ENCODE results near the gene GPATCH1. TPM values are rescaled to one million over a fixed set of nuclear protein-coding genes. Genes with fewer than 3 reads are reported as not detected.
A peak's percentile ranks its signal among the peaks of the same experiment; 100 is the strongest.

The GPATCH1 gene
- total and polyA plus RNA-seq, 2 of the 8 experiments (the other 6 are each of a cell fraction or from before 2014, with no cell fraction given): 4.3 to 8.2 TPM

DNA sequence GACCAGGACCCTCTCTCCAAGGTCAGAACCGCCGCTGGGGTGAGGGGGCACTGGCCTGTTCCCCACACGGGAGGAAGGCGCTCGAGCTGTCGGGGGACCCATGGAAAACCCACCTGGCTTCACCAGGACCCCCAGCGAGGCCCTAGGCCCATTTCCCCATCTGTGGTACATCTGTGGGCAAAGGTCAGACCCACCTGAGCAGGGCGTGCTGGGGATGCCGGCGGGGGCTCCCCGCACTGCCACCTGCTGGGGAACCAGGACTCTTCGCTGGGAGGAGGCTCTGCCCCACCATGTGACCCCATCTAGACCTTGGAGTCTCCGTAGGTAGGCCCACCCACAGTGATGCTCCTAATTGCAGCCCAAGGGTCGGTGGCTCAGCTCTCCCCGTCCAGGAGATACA lies 51.4 kb downstream of the GPATCH1 start (continued):
- TF ChIP-seq ZNF274 (IDR thresholded peaks at IDR 0.05; ENCODE audit: borderline replicate concordance, extremely low read depth, low read length): no peak
- no peak for TF ChIP-seq SIN3A (conservative IDR thresholded peaks at IDR 0.05 in 1 of 2, IDR thresholded peaks at IDR 0.05 in 1 of 2; ENCODE audit: low read depth in 1 of 2, low read length in 2 of 2)
- TF ChIP-seq, protein P1, sequence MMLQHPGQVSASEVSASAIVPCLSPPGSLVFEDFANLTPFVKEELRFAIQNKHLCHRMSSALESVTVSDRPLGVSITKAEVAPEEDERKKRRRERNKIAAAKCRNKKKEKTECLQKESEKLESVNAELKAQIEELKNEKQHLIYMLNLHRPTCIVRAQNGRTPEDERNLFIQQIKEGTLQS (IDR thresholded peaks at IDR 0.05; ENCODE audit: insufficient read depth, low read depth, low read length): 0 out of 2 replicates have a peak, but pooled peaks have one; percentile 47
- no peak for TF ChIP-seq JUND (IDR thresholded peaks at IDR 0.05; ENCODE audit: low read length)
- TF ChIP-seq, protein P2, sequence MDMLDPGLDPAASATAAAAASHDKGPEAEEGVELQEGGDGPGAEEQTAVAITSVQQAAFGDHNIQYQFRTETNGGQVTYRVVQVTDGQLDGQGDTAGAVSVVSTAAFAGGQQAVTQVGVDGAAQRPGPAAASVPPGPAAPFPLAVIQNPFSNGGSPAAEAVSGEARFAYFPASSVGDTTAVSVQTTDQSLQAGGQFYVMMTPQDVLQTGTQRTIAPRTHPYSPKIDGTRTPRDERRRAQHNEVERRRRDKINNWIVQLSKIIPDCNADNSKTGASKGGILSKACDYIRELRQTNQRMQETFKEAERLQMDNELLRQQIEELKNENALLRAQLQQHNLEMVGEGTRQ (IDR thresholded peaks at IDR 0.05; ENCODE audit: low read length): peak; percentile 62; the same call in 1 of the 2 replicates
- no peak for TF ChIP-seq HDAC2 (IDR thresholded peaks at IDR 0.05; ENCODE audit: borderline replicate concordance in 1 of 2, low read depth in 2 of 2, low read length in 2 of 2)
- TF ChIP-seq, protein P3, sequence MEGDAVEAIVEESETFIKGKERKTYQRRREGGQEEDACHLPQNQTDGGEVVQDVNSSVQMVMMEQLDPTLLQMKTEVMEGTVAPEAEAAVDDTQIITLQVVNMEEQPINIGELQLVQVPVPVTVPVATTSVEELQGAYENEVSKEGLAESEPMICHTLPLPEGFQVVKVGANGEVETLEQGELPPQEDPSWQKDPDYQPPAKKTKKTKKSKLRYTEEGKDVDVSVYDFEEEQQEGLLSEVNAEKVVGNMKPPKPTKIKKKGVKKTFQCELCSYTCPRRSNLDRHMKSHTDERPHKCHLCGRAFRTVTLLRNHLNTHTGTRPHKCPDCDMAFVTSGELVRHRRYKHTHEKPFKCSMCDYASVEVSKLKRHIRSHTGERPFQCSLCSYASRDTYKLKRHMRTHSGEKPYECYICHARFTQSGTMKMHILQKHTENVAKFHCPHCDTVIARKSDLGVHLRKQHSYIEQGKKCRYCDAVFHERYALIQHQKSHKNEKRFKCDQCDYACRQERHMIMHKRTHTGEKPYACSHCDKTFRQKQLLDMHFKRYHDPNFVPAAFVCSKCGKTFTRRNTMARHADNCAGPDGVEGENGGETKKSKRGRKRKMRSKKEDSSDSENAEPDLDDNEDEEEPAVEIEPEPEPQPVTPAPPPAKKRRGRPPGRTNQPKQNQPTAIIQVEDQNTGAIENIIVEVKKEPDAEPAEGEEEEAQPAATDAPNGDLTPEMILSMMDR (IDR thresholded peaks at IDR 0.05; ENCODE audit: control extremely low read depth in 1 of 3, insufficient read depth in 1 of 3, low read depth in 1 of 3, low read length in 3 of 3): peak; percentile 51 to 70 (median 51)
- no peak for TF ChIP-seq SRF (IDR thresholded peaks at IDR 0.05; ENCODE audit: low read depth, low read length)
- TF ChIP-seq POU5F1 (IDR thresholded peaks at IDR 0.05; ENCODE audit: low read depth, low read length): no peak
- TF ChIP-seq JUN (IDR thresholded peaks at IDR 0.05; ENCODE audit: low read depth, low read length): no peak
- TF ChIP-seq, protein P4, sequence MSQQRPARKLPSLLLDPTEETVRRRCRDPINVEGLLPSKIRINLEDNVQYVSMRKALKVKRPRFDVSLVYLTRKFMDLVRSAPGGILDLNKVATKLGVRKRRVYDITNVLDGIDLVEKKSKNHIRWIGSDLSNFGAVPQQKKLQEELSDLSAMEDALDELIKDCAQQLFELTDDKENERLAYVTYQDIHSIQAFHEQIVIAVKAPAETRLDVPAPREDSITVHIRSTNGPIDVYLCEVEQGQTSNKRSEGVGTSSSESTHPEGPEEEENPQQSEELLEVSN (IDR thresholded peaks at IDR 0.05): no peak
- TF ChIP-seq, protein P5, sequence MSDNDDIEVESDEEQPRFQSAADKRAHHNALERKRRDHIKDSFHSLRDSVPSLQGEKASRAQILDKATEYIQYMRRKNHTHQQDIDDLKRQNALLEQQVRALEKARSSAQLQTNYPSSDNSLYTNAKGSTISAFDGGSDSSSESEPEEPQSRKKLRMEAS (IDR thresholded peaks at IDR 0.05): no peak
- TF ChIP-seq YY1 (IDR thresholded peaks at IDR 0.05; ENCODE audit: low read depth, low read length): no peak
- TF ChIP-seq FOSL1 (IDR thresholded peaks at IDR 0.05; ENCODE audit: insufficient read depth, low read depth, low read length): no peak
